PFSK-1 (cell line): ENCODE measurements around the gene FRMD3.

Experiments
- FOXP2 ChIP-seq: optimal IDR thresholded peaks from 2 replicates; pipeline ENCODE3; 2011; ENCODE audit warnings: borderline replicate concordance, control low read depth, inconsistent platforms; ENCODE audit not compliant: insufficient read depth; ENCODE audit errors: extremely low read length, extremely low read depth
- POLR2AphosphoS5 ChIP-seq: IDR thresholded peaks from 2 replicates; pipeline ENCODE4 v1.6.1; 2012; ENCODE audit warnings: low read depth, mild to moderate bottlenecking, control low read depth, low read length, moderate library complexity
- SIN3A ChIP-seq: IDR thresholded peaks from 2 replicates; pipeline ENCODE4 v1.6.1; 2012; ENCODE audit warnings: mild to moderate bottlenecking, low read length, moderate library complexity, borderline replicate concordance; ENCODE audit not compliant: insufficient read depth
- TAF1 ChIP-seq: IDR thresholded peaks from 2 replicates; pipeline ENCODE4 v1.6.1; 2012; ENCODE audit warnings: low read length, control low read depth, borderline replicate concordance; ENCODE audit not compliant: insufficient read depth
- TF ChIP-seq, protein P1 (sequence below), 2 experiments: IDR thresholded peaks; 2 replicates each; pipeline versions ENCODE4 v1.6.1 to v1.8.0; 2011 to 2012; ENCODE audit warnings: low read depth in 2 of 2, low read length in 2 of 2, control low read depth in 1 of 2, inconsistent platforms in 1 of 2, mild to moderate bottlenecking in 1 of 2, moderate library complexity in 1 of 2; ENCODE audit not compliant: insufficient read depth in 1 of 2

DNA sequence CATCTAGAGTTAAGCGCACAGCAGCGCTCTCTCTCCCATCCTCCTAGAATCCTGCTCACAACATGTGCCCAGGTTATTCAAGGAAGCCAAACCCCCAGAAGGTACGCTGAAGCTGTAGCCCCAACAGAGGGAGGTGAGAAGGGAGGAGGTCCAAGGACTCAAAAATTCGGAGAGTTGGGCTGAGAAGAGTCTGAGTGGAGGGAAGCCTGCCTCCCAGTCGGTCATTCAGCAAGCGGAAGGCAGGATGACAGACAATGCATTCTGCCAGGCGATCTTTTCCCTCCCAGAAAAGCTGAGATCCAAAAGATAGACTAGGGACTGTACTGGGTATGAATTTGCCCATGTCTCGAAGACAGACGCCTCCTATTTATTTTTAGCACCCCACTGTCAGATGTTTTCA, 189.2 kb downstream of the FRMD3 start:
- TF ChIP-seq TAF1 (no peak), POLR2AphosphoS5 (no peak), SIN3A (no peak), FOXP2 (no peak)
- TF ChIP-seq, protein P1, sequence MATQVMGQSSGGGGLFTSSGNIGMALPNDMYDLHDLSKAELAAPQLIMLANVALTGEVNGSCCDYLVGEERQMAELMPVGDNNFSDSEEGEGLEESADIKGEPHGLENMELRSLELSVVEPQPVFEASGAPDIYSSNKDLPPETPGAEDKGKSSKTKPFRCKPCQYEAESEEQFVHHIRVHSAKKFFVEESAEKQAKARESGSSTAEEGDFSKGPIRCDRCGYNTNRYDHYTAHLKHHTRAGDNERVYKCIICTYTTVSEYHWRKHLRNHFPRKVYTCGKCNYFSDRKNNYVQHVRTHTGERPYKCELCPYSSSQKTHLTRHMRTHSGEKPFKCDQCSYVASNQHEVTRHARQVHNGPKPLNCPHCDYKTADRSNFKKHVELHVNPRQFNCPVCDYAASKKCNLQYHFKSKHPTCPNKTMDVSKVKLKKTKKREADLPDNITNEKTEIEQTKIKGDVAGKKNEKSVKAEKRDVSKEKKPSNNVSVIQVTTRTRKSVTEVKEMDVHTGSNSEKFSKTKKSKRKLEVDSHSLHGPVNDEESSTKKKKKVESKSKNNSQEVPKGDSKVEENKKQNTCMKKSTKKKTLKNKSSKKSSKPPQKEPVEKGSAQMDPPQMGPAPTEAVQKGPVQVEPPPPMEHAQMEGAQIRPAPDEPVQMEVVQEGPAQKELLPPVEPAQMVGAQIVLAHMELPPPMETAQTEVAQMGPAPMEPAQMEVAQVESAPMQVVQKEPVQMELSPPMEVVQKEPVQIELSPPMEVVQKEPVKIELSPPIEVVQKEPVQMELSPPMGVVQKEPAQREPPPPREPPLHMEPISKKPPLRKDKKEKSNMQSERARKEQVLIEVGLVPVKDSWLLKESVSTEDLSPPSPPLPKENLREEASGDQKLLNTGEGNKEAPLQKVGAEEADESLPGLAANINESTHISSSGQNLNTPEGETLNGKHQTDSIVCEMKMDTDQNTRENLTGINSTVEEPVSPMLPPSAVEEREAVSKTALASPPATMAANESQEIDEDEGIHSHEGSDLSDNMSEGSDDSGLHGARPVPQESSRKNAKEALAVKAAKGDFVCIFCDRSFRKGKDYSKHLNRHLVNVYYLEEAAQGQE (IDR thresholded peaks at IDR 0.05; ENCODE audit: insufficient read depth in 1 of 2, low read depth in 2 of 2, low read length in 2 of 2) = no peak
